SU-DHL-6 (cell line): ENCODE measurements around the gene C7orf33.
"Not testable (repeated sequence)": the region's sequence is repeated elsewhere in the genome, so short reads cannot be mapped to it uniquely, and the experiment has no call there.

Experiments
- H2AFZ ChIP-seq: fragments of 200-600 bp; sonication (generic); 2 replicates; pipeline ENCODE4 v1.6.1; 2014; ENCODE audit warnings: low read depth, mild to moderate bottlenecking, moderate library complexity, mixed read lengths, antibody characterized with exemption, low read length; ENCODE audit not compliant: severe bottlenecking
- H3F3A ChIP-seq: fragments of 200-600 bp; shearing (Covaris generic); 2 replicates; pipeline ENCODE4 v1.6.0; 2016; ENCODE audit warnings: antibody characterized with exemption, mild to moderate bottlenecking; ENCODE audit not compliant: insufficient read depth
- H3K27ac ChIP-seq: fragments of 200-600 bp; sonication (generic); 2 replicates; pipeline ENCODE4 v1.5.1; 2016; ENCODE audit warnings: low read depth, mild to moderate bottlenecking, low read length, moderate library complexity, mixed read lengths
- H3K27me3 ChIP-seq: fragments of 200-600 bp; sonication (generic), shearing (Covaris generic); 2 replicates; pipeline ENCODE4 v1.6.0; 2014; ENCODE audit warnings: mild to moderate bottlenecking, low read length
- H3K36me3 ChIP-seq: fragments of 200-600 bp; sonication (generic); 2 replicates; pipeline ENCODE4 v1.6.1; 2014; ENCODE audit warnings: mild to moderate bottlenecking, low read length, mixed read lengths
- H3K4me2 ChIP-seq: fragments of 300-600, 200-600 bp; shearing (Covaris generic), sonication (generic); 2 replicates; pipeline ENCODE4 v1.6.0; 2014; ENCODE audit warnings: low read length, low read depth, mild to moderate bottlenecking; ENCODE audit not compliant: poor library complexity, severe bottlenecking
- H3K4me3 ChIP-seq: fragments of 200-600 bp; sonication (generic); 2 replicates; pipeline ENCODE4 v1.5.1; 2014; ENCODE audit warnings: antibody characterized with exemption, low read length, mild to moderate bottlenecking, mixed read lengths; ENCODE audit not compliant: insufficient read depth, poor library complexity, severe bottlenecking
- H3K79me2 ChIP-seq: fragments of 200-600 bp; sonication (generic); 2 replicates; pipeline ENCODE4 v1.6.1; 2014; ENCODE audit warnings: mild to moderate bottlenecking, low read length, moderate library complexity; ENCODE audit not compliant: insufficient read depth
- H3K9ac ChIP-seq: fragments of 200-600 bp; sonication (generic); 2 replicates; pipeline ENCODE4 v1.7.0; 2014; ENCODE audit warnings: mild to moderate bottlenecking, low read length
- H3K9me2 ChIP-seq: fragments of 200-600 bp; sonication (generic); replicated peaks from 2 replicates; pipeline ENCODE4 v1.6.1; 2014; ENCODE audit warnings: low read length; ENCODE audit not compliant: insufficient read depth
- H3K9me3 ChIP-seq: fragments of 200-600 bp; sonication (generic); 2 replicates; pipeline ENCODE4 v1.6.1; 2014; ENCODE audit warnings: low read length, mixed read lengths; ENCODE audit not compliant: insufficient read depth
- H4K20me1 ChIP-seq: fragments of 200-600 bp; sonication (generic); 2 replicates; pipeline ENCODE4 v1.6.1; 2014; ENCODE audit warnings: low read depth, mild to moderate bottlenecking, antibody characterized with exemption, low read length, moderate library complexity, mixed read lengths
- CTCF ChIP-seq: fragments of 200-600 bp; sonication (generic); IDR thresholded peaks from one replicate; pipeline ENCODE4 v1.5.1; 2017; ENCODE audit warnings: antibody characterized with exemption, mild to moderate bottlenecking, low read length, moderate library complexity; ENCODE audit not compliant: insufficient read depth, poor library complexity, severe bottlenecking
- EZH2phosphoT487 ChIP-seq: fragments of 200-600 bp; sonication (generic), shearing (Covaris generic); conservative IDR thresholded peaks from 2 replicates; pipeline ENCODE4 v1.6.1; 2018; ENCODE audit warnings: mild to moderate bottlenecking, antibody characterized with exemption, low read length, moderate library complexity, mixed read lengths

The C7orf33 gene

GRCh38 chr7:148567524-148567923 lies 23.0 kb upstream of the C7orf33 start:
- no peaks in the 10 kb centered on the region for H3F3A ChIP-seq
- H4K20me1 ChIP-seq: no peaks in the 10 kb centered on the region
- no peak overlapping the region for H3K4me3 ChIP-seq
- no peak overlapping the region for H2AFZ ChIP-seq
- no peak for TF ChIP-seq CTCF
- no peak for TF ChIP-seq EZH2phosphoT487
- no peaks in the 10 kb centered on the region for H3K36me3 ChIP-seq
- H3K4me2 ChIP-seq: no peak overlapping the region
- H3K9ac ChIP-seq: no peak overlapping the region
- H3K27ac ChIP-seq: no peak overlapping the region
- no peaks in the 10 kb centered on the region for H3K27me3 ChIP-seq
- no peaks in the 10 kb centered on the region for H3K9me2 ChIP-seq
- H3K9me3 ChIP-seq: no peaks in the 10 kb centered on the region
- H3K79me2 ChIP-seq: no peaks in the 10 kb centered on the region

GRCh38 chr7:148570510-148570909 lies 20.1 kb upstream of the C7orf33 start:
- H2AFZ ChIP-seq: no peak overlapping the region
- no peaks in the 10 kb centered on the region for H4K20me1 ChIP-seq
- no peak overlapping the region for H3K4me3 ChIP-seq
- TF ChIP-seq CTCF: no peak
- no peak for TF ChIP-seq EZH2phosphoT487
- no peaks in the 10 kb centered on the region for H3K36me3 ChIP-seq
- no peaks in the 10 kb centered on the region for H3K9me3 ChIP-seq
- H3K9me2 ChIP-seq: no peaks in the 10 kb centered on the region
- no peaks in the 10 kb centered on the region for H3K79me2 ChIP-seq
- no peaks in the 10 kb centered on the region for H3F3A ChIP-seq
- H3K4me2 ChIP-seq: no peak overlapping the region
- no peak overlapping the region for H3K27ac ChIP-seq
- H3K27me3 ChIP-seq: no peaks in the 10 kb centered on the region
- H3K9ac ChIP-seq: no peak overlapping the region

GRCh38 chr7:148570973-148571372 lies 19.6 kb upstream of the C7orf33 start:
- H4K20me1 ChIP-seq, H3K27ac ChIP-seq, H3F3A ChIP-seq, H3K9ac ChIP-seq, H3K79me2 ChIP-seq, H3K36me3 ChIP-seq, H3K4me3 ChIP-seq, H3K9me2 ChIP-seq, H3K4me2 ChIP-seq, H2AFZ ChIP-seq, H3K9me3 ChIP-seq, H3K27me3 ChIP-seq: not testable (repeated sequence)

GRCh38 chr7:148571381-148571780 lies 19.2 kb upstream of the C7orf33 start:
- H3K4me2 ChIP-seq: no peak overlapping the region
- no peaks in the 10 kb centered on the region for H3F3A ChIP-seq
- H3K9me3 ChIP-seq: no peaks in the 10 kb centered on the region
- H3K79me2 ChIP-seq: no peaks in the 10 kb centered on the region
- H4K20me1 ChIP-seq: no peaks in the 10 kb centered on the region
- no peak for TF ChIP-seq CTCF
- TF ChIP-seq EZH2phosphoT487: no peak
- H3K9me2 ChIP-seq: no peaks in the 10 kb centered on the region
- no peak overlapping the region for H2AFZ ChIP-seq
- H3K4me3 ChIP-seq: no peak overlapping the region
- H3K36me3 ChIP-seq: no peaks in the 10 kb centered on the region
- no peaks in the 10 kb centered on the region for H3K27me3 ChIP-seq
- H3K9ac ChIP-seq: no peak overlapping the region
- no peak overlapping the region for H3K27ac ChIP-seq
